COLO668 (cell line): ENCODE measurements around the gene ESYT1.

Experiments
- DNase-seq: peaks from one replicate; lab custom pipeline; 2025; ENCODE audit not compliant: unreplicated experiment; lab: John Stamatoyannopoulos, UW

ESYT1 gene

DNA sequence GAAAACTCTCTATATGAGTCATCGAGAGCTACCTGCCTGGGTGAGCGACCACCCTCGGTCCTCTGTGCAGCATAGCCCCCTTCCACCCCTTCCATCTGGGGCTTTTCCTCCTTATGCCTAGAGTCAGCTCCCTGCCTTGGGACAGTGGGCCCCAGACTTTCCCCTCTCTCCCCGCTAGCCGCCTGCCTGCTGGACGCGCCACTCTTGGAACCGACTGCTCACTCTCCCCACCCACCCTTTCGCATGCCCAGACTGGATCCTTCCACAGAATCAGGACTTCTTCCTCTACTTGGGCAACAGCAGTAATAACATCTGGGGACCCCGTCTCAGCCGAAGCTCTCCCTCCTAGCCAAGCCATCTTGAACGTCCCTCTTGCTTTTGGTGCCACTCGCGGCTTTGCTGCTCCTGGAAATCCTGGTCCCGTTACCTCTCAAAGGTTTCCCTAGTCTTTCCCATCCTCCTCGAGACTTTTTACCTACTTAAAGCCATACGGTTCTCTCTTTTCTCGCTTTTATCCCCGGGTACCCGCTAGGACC is 671 bp downstream of the ESYT1 start:
- no peak for DNase-seq

DNA sequence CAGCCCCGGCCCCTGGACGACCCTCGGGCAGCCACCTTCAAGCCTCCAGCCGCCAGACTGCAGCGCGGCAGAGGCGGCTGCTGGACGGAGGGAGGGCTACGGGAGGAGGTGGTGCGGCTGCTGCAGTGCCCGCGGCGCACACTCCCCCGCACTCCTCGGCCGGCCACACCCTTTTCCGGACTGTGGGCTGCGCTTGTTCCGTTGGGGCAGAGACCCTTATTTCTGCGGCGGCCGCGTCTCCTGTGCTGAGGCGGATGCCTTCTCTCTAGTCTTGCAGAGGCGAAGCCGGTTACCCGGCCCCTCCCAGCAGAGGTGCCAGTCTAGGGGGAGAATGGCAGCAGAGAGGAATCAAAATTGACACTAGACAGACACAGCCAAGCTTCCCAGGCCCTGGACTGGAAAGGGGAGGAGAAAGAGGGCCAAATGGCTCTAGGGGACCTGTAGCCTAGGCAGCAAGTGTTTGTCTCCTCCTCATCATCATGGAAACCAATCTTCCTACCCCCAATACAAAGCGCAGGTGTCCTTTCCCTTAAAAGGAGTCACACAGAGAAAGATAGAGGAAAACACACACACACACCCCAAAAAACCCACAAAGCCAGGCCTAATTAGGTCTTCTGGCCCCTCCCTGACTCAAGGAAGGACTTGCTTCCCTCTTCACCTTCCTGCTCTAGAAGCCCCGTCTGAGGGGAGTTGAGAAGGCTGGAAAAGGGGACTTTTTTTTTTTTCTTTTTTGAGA is 1.3 kb downstream of the ESYT1 start:
- peak; percentile 33 for DNase-seq

DNA sequence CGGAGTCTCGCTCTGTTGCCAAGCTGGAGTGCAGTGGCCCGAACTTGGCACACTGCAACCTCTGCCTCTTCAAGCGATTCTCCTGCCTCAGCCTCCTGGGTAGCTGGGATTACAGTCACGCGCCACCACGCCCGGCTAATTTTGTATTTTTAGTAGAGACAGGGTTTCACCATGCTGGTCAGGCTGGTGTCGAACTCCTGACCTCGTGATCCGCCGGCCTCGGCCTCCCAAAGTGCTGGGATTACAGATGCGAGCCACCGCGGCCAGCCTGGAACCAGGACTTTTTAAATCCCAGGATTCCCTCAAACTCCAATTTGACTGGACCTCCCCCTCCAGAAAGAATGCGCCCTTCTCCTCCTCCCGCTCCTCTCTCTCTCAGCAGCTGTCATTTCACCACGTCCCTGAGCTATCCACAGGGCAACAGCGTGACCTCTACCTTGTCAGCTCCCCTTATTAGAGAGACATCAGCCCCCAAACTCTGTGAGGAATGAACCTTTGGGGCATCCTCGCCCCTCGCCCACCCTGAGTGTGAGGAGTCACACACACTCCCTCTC is 2.0 kb downstream of the ESYT1 start:
- no peak for DNase-seq

DNA sequence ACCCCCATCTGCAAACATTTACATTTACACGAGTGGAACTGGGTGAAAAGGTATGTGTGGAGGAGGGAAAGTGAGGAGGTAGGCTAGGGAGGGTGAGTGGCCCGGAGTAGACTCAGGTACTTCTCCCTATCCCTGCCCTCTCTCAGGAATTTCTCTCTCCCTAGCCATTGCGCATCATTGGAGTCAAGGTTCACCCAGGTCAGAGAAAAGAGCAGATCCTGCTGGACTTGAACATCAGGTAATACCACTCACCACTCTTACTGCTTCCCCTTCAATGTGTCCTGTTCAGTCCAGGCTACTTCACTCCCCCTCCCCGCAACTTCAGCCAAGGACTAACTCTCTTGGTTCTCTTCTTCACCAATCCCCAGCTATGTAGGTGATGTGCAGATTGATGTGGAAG is 2.8 kb downstream of the ESYT1 start:
- no peak for DNase-seq

DNA sequence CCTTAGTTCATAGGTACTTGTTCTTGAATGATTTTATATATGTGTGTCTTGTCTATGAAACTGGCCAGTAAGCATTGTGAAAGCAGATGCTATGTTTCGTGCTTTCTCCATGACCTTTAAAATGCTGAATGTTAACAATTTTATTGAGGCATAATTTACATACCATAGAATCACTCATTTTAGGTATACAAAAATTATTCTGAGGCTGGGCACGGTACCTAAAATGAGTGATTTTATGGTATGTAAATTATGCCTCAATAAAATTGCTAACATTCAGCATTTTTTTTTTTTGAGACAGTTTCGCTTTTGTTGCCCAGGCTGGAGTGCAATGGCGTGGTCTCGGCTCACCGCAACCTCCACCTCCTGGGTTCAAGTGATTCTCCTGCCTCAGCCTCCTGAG is 6.8 kb downstream of the ESYT1 start:
- DNase-seq, result no peak

DNA sequence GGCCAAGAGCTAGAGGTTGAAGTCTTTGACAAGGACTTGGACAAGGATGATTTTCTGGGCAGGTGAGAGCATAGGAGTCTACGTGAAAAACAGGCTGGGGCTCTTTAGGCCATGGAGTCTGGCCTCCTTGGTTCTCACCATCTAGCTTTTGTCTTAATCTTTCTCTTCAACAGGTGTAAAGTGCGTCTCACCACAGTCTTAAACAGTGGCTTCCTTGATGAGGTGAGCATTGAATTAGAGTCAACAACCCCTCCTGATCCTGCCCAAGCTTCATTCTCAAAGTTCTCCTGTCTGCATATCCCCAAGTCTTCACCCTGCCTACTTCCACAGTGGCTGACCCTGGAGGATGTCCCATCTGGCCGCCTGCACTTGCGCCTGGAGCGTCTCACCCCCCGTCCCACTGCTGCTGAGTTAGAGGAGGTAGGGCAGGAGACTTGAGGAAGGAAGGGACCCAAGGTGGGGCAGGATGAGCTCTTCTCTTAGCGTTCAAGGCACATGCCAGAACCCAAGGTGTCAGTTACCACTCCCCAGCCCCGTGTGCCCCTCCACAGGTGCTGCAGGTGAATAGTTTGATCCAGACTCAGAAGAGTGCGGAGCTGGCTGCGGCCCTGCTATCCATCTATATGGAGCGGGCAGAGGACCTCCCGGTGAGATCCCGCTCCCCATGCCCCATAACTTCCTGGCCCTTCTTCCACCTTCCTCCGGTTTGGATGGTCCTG is 9.9 kb downstream of the ESYT1 start:
- DNase-seq, result no peak

DNA sequence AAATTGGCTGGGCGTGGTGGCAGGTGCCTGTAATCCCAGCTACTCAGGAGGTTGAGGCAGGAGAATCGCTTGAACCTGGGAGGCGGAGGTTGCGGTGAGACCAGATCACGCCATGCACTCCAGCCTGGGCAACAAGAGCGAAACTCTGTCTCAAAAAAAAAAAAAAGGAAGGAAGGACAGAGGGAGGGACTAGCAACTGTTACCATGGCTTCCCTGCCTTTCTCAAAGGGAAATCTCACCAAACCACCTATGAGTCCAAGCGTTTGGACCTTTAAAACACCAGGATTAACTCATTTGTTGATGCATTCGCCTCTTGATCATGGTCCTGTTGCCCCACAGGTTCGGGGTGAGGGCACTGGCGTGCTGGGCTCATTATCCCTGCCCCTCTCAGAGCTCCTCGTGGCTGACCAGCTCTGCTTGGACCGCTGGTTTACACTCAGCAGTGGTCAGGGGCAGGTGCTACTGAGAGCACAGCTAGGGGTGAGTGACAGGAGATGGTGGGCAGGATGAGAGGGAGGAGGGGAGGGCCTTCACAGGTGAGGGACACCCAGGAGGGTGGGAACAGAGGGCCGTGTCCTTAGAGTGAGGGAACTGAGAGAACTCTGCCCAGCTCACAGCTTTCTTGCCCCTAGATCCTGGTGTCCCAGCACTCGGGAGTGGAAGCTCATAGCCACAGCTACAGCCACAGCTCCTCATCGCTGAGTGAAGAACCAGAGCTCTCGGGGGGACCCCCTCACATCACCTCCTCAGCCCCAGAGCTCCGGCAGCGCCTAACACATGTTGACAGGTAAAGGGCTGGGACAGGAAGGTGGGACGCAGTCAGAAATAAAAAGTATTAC is 14.1 kb downstream of the ESYT1 start:
- DNase-seq, result no peak

DNA sequence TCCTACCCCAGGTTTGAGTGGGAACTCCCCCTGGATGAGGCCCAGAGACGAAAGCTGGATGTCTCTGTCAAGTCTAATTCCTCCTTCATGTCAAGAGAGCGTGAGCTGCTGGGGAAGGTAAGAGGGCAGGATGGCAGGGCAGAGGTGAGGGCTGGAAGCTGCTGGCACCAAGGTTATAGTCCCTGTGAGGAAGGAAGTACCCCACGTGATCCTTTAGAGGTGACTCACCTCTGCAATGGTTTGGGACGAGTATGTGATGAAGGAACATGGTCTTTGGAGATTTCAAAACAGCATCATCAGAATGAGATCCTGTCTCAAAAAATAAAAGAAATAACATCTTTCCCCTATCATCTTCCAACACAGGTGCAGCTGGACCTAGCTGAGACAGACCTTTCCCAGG is 15.2 kb downstream of the ESYT1 start:
- no peak for DNase-seq

DNA sequence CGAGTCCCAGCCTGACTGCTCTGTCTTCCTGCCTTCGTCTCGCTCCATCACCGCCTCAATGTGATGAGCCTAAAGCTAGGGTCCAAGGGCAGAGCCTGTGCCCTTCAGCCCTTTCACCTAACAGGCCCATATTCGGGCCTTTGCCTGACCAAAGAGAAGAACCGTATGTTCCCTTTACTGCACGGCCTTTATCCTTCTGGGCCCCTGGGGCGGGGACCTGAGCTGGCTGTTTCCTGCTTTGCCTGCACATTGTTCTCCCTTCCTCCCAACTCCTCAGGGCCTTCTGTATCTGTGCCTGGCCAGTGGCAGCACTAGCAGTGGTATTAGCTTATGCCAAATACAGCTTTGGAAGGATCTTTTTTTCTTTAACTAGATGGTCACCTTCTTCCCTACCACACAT is 15.8 kb downstream of the ESYT1 start:
- DNase-seq, result no peak

DNA sequence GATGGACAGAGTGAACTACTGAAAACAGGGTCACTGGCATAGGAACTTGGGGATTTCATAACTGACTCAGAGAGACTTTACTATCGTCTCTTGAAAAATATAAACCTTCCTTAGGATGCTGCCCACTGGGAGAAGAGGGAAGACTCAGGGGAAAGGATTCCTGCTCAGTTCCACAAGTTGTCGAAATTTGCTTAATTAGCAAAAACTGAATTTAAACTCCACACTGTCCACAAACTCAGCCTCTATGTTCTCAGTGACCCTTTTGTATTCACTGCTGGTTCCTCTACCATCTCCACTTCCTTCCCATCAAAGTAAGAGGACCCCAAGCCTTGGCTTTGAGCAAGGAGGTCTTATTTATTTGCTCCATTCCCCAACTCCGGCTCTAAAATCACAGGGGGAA is 17.1 kb downstream of the ESYT1 start:
- DNase-seq, result no peak

DNA sequence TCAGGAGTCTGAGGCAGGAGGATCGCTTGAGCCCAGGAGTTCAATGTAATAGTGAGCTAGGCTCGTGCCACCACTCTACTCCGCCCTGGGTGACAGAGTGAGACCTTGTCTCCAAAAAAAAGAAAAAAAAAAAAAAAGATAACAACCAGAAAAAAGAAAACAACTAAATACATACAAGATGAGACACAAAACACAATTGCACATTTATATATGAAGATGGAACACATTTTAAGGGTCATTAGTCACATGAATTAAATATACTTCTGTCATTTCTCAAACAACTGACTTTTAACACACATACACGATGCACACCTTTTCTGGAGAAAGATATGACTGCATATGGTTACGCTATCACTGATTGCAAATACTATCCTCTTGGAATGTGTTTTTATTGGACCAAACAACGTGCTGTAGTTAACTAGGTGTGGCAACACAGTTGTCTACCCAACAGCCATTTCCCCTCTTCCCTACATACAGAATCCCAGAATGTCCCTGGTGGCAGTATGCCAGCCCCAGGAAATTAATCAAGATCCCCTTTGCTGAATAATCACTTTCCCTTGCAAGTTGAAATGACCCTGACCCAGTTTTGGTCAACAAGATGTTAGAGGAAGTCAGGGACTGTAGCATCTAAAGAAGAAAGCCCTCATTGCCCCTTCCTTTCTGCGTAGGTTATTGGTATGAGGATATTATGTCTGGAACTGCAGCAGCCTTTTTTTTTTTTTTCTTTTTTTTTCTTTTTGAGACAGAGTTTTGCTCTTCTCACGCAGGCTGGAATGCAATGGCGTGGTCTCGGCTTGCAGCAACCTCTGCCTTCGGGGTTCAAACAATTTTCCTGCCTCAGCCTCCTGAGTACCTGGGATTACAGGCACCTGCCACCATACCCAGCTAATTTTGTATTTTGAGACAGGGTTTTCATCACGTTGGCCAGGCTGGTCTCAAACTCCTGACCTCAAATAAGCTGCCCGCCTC is 18.7 kb downstream of the ESYT1 start:
- no peak for DNase-seq

DNA sequence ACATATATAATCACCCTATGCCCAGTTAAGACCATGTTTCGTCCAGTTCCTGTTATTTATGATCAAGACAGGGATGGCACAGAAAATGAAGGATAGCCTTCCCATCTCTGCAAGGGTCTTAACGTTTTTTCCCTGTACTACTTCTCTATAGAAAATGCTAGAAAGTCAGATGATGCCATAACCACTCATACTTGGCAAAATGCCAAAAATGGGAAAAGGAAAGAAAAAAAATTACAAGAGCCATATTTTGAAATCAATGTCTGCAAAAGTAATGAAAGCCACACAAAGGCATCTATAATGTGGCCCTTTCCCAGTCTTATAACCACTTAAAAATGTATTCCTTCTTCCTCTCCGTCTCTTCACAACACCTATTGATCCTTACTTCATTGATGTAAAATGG is 22.5 kb downstream of the ESYT1 start:
- no peak for DNase-seq

DNA sequence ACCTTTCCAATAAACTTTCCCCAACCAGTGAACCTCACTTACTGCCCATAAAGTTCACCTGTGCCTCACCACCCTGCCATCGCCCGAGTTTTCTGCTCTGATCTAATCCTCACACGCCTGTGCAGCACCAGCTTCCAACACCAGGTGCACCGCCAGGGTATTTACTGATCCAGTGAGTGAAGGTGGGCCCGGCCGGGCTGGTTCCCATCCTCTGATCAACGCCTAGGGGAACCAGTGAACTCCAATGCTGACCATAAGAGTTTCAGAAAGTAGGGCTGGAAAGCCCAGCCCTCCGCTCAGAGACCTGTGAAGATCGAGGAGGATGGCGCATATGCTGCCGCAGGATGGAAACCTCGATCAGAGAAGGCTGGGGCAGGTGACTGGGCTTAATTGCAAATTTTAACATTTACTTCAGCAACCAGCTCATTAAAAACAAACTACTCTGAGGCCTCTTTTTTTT is 23.6 kb downstream of the ESYT1 start:
- peak; percentile 74 for DNase-seq

DNA sequence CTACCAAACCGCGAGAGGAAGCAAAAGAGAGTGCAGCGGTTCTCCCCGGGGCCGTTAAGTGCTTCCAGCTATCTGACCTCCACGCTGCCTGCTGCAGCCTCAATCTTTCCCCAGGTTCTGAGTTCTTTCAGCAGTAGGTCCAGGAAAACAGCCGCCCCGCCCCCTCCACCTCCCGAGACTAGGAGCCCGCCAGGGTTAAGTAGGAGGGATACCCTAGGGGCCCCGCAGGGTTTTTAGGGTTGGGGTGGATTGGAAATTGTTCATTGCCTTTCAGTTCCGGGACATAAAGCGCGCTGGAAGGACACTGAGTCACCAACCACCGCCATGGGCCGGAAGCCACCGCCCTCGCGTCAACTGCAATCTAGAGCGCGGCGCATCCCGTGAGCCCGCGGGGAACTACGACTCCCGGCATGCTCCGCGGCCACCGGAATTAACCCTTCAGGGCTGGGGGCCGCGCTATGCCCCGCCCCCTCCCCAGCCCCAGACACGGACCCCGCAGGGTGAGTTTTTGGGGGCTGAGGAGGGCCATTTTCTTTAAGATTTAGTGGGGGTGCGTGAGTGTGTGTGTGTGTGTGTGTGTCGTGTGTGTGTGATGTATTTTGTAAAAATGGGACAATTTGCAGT is 24.2 kb downstream of the ESYT1 start, which contains the start of gene MYL6B:
TSS of gene MYL6B (plus strand) at position 456 of the 624 bp plus-strand sequence. CDS start 1,332 bp downstream, outside the sequence.
- DNase-seq, result peak; percentile 90

DNA sequence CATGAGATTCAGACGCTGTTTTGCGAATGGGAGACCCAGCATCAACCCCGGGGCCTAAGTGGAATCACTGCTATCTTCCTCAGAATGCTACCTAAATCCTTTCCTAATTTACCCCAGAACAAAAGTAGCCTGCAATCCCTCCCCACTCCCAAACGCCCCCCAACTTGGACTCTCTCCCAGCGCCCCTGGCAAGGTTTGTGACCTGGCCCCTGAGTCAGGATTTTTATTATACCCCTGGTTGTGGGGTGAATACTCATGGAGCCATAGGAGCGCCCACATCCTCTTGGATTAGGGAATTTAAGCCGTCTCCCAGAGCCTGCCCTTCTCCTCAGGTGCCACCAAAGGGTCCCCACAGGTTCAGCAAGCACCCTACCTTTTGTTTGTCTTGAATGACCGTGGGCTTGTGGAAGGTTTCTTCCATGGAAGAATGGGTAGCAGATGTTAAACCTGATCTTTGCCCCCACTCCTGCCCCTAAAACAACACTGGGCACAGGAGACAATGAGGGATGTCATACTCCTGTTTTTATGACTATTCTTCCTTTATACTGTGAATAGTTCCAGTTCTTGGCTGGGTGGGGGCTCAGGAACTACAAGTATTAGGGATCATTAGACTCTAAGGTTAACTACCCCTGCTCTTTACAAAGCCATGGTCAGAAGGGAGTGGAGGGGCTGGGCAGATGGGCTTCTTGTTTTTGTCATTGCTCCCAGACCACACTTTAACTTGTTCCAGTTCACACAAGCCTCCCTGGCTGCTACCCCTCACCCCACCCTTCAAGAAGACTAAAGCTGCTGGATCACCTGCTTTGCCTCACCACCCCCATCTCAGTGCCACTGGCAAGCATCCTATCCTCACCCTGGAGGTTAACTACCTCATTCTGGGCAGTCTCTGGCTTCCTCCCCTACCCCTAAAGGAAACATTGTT is 24.9 kb downstream of the ESYT1 start:
- DNase-seq, result no peak

DNA sequence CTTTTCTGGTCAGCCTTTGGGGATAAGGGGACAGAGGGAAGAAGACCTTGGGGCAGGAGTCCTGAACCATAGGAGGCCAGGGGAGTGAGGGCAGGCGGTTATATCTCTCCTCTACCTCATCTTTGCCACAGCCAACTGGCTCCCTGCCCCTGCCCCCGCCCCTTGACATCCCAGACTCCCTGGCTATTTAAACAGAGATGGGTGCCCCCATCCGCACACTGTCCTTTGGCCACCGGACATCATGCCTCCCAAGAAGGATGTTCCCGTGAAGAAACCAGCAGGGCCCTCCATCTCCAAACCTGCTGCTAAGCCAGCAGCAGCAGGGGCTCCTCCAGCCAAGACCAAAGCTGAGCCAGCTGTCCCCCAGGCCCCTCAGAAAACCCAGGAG is 25.6 kb downstream of the ESYT1 start:
- DNase-seq, result no peak

DNA sequence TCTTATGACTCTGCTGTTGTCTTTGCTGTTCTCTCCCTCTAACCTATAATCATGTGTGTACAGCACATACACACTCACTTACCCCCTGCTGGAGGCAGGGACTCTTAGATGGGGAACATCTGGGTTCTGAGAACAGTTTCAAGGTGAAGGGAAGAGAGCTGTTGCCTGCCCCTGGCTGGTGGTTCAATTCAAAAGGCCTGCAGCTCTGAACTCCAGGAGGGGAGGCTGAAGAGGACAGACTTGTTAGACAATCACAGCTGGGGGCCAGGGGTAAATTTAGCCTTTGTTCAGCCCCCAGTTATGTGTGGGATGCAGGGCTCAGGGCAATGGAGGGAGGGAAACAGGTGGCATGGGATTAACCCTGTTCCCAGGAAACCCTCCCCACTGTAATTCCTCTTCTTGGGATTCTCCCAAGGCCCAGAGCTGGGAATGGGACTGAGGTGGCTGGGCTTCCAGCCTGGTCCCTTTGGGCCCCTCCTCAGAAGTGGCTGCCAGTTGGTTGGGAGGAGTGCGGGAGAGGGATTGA is 26.2 kb downstream of the ESYT1 start:
- no peak for DNase-seq

DNA sequence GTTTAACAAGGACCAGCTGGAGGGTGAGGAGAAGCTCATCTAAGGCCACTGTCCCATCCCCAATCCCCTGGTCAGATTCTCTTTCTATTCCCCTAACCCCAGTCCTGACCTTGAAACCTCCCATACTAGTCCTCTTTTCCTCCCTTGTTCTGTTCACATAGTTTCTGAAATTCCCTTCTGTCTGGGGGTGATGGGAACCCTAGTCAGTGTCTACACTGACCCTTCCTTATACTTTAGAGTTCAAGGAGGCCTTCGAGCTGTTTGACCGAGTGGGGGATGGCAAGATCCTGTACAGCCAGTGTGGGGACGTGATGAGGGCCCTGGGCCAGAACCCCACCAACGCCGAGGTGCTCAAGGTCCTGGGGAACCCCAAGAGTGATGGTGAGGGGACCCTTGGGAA is 26.8 kb downstream of the ESYT1 start:
- no peak for DNase-seq
